Suprapubic skin (tissue), 4 donors: Measurements from ENCODE around the gene ATP8B3.

Source experiments
- CTCF ChIP-seq, 2 donors: fragments of 200-600 bp in 1 of 2; fragments of 450-650 bp in 1 of 2; sonication (generic) in 1 of 2; IDR thresholded peaks; one replicate each; pipeline ENCODE4 v1.5.1; 2016 to 2019; ENCODE audit warnings: antibody characterized with exemption in 2 of 2, mild to moderate bottlenecking in 1 of 2, moderate library complexity in 1 of 2
- POLR2A ChIP-seq, 2 donors: fragments of 450-650 bp; IDR thresholded peaks; one replicate each; pipeline ENCODE4 v1.6.1; 2017; ENCODE audit warnings: antibody characterized with exemption in 2 of 2, mild to moderate bottlenecking in 2 of 2, moderate library complexity in 2 of 2
- POLR2AphosphoS5 ChIP-seq, 3 donors: sonication (generic); formaldehyde crosslinking; IDR thresholded peaks; one replicate each; pipeline ENCODE4 v1.6.1; 2017; ENCODE audit warnings: antibody characterized with exemption in 3 of 3

- TF ChIP-seq CTCF (IDR thresholded peaks at IDR 0.05) = no peak
- TF ChIP-seq POLR2AphosphoS5 (IDR thresholded peaks at IDR 0.05) = no peak
- no peak for TF ChIP-seq POLR2A (IDR thresholded peaks at IDR 0.05)
Measured at GRCh38 chr19:1841209-1841924, 29.3 kb upstream of the ATP8B3 start.
